Subcutaneous abdominal adipose tissue (tissue), 5 donors: ENCODE data around the gene ADAMTS6.

Experiments used
- H3K27ac ChIP-seq: one replicate; pipeline ENCODE4 v1.7.0; 2013; ENCODE audit warnings: low read depth, mild to moderate bottlenecking, inconsistent platforms, low read length, moderate library complexity
- H3K27me3 ChIP-seq, 5 donors: one replicate each; pipeline ENCODE4 v1.7.0; 2013; ENCODE audit warnings: low read length in 5 of 5, inconsistent platforms in 1 of 5; ENCODE audit not compliant: control insufficient read depth in 5 of 5, insufficient read depth in 4 of 5
- H3K36me3 ChIP-seq, 5 donors: one replicate each; pipeline ENCODE4 v1.7.0; 2013; ENCODE audit warnings: low read length in 5 of 5; ENCODE audit not compliant: control insufficient read depth in 5 of 5, insufficient read depth in 5 of 5
- H3K4me1 ChIP-seq, 5 donors: one replicate each; pipeline ENCODE4 v1.7.0; 2013; ENCODE audit warnings: low read length in 5 of 5, mild to moderate bottlenecking in 3 of 5, moderate library complexity in 1 of 5; ENCODE audit not compliant: control insufficient read depth in 5 of 5, insufficient read depth in 5 of 5
- H3K4me3 ChIP-seq, 5 donors: one replicate each; pipeline ENCODE4 v1.7.0; 2013; ENCODE audit warnings: low read length in 5 of 5, low read depth in 1 of 5
- H3K9ac ChIP-seq, 5 donors: one replicate each; pipeline ENCODE4 v1.7.0; 2013; ENCODE audit warnings: low read length in 5 of 5, mild to moderate bottlenecking in 4 of 5, moderate library complexity in 3 of 5
- H3K9me3 ChIP-seq, 5 donors: one replicate each; pipeline ENCODE4 v1.7.0; 2013; ENCODE audit warnings: low read length in 5 of 5; ENCODE audit not compliant: control insufficient read depth in 5 of 5
- donor health status: healthy.
- donor health status: healthy.
- donor health status: healthy.
- donor health status: healthy.
- donor health status: healthy.

ADAMTS6 gene

GRCh38 chr5:65151614-65152013 is 330.1 kb downstream of the ADAMTS6 start:
- H3K4me3 ChIP-seq, result no peak overlapping the region
- no peaks in the 10 kb centered on the region for H3K9me3 ChIP-seq
- H3K4me1 ChIP-seq, result peaks cover 0 to 15% (median 7%) of the 10 kb centered on the region in 5 donors
- no peak overlapping the region for H3K9ac ChIP-seq
- H3K36me3 ChIP-seq, result no peaks in the 10 kb centered on the region
- no peaks in the 10 kb centered on the region for H3K27me3 ChIP-seq
- H3K27ac ChIP-seq, result no peak overlapping the region

DNA sequence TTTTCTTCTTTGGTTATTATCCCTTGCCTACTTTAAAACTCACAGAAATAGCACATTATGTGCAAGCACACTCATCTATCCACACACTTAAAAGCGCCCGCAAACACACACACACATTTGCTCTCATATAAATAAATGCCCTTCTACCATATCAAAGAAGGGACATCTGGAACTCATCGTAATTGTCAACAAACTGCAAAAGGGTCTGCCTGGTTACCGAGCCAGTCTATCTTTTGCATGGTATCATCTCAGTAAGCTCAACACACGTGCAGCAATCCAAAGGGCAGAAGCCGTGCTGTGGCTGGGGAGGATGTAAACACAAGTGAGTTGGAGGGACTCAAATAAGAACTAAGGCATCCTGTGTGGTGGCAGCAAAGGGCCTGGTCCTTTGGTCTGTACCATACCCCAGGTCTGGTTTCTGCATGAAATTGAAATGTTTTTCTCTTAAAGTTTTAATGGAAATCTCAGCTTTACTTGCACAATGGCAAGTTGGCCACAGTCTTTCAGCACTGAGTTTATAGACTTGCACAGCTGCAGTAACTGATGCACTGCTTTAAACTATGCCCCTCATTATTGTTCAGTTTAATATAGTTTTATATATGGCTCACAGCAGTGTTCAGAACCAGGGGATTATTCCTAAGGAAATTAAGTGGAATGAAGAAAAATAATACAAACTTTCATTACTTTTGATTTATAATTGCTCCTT is 331.0 kb downstream of the ADAMTS6 start:
- H3K4me3 ChIP-seq, result no peak overlapping the region
- H3K9ac ChIP-seq, result no peak overlapping the region
- peaks cover 0 to 15% (median 7%) of the 10 kb centered on the region in 5 donors for H3K4me1 ChIP-seq
- no peaks in the 10 kb centered on the region for H3K27me3 ChIP-seq
- no peaks in the 10 kb centered on the region for H3K36me3 ChIP-seq
- no peak overlapping the region for H3K27ac ChIP-seq
- no peaks in the 10 kb centered on the region for H3K9me3 ChIP-seq

DNA sequence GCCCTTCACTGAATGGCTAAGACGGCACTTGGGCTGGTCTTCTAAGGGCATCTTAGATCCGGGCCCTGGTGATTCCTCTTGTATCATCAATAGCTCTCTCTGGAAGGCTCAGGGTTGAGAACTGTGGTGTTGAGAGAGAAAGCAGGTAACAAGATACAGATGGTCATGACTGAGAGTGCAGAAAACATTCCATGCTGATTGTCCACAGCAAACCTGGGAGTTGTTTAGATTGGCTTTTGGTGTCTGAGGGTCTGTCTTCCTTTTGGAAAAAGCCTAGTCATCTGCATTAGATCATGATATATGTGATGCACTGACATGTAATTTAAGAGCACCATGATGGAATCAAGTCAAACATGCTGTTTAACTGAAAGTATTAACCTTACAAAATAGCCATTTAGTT is 331.9 kb downstream of the ADAMTS6 start:
- H3K4me3 ChIP-seq, result no peak overlapping the region
- H3K27me3 ChIP-seq, result no peaks in the 10 kb centered on the region
- H3K4me1 ChIP-seq, result peaks cover 0 to 15% (median 7%) of the 10 kb centered on the region in 5 donors
- no peak overlapping the region for H3K27ac ChIP-seq
- no peaks in the 10 kb centered on the region for H3K36me3 ChIP-seq
- no peaks in the 10 kb centered on the region for H3K9me3 ChIP-seq
- H3K9ac ChIP-seq, result no peak overlapping the region

- Histone ChIP-seq H3K27ac (no peak overlapping the region), H3K36me3 (no peaks in the 10 kb centered on the region), H3K4me3 (no peak overlapping the region), H3K27me3 (no peaks in the 10 kb centered on the region), H3K9me3 (no peaks in the 10 kb centered on the region), H3K4me1 (no peaks in the 10 kb centered on the region), H3K9ac (no peak overlapping the region)
Observed at GRCh38 chr5:65144136-65144871, 337.4 kb downstream of the ADAMTS6 start.

DNA sequence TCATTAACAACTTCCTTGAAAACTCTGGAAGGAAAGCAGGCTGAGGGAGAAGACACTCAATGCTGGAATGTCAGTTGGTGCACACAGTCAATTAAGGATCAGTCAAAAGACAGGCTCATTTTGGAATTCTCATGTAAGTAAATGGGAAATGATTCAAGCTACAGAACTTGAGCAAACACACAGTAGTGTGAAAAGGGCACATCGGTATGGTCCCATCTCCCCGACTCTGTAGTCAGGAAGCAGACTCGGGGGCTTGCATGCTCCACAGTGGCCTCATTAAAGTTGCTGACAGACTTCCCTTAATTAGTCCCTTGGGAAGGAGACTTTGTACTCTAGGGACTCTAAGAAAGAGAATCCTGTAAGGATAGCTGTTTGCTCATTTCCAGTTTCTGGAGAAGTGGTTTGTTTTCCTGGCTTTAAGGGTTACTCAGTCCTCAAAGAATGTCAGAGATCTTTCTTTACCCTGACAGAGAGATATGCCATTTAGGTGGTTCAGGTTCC is 339.2 kb downstream of the ADAMTS6 start:
- Histone ChIP-seq H3K27me3 (no peaks in the 10 kb centered on the region), H3K27ac (no peak overlapping the region), H3K4me3 (no peak overlapping the region), H3K4me1 (peaks cover 0 to 2% (median 0%) of the 10 kb centered on the region in 5 donors), H3K9me3 (no peaks in the 10 kb centered on the region), H3K9ac (no peak overlapping the region), H3K36me3 (no peaks in the 10 kb centered on the region)

- H3K9ac ChIP-seq, result no peak overlapping the region
- H3K27ac ChIP-seq, result no peak overlapping the region
- peaks cover 0 to 5% (median 2%) of the 10 kb centered on the region in 5 donors for H3K4me1 ChIP-seq
- no peaks in the 10 kb centered on the region for H3K27me3 ChIP-seq
- H3K36me3 ChIP-seq, result no peaks in the 10 kb centered on the region
- no peaks in the 10 kb centered on the region for H3K9me3 ChIP-seq
- H3K4me3 ChIP-seq, result no peak overlapping the region
Observed at GRCh38 chr5:65142016-65142415, 339.7 kb downstream of the ADAMTS6 start.

GRCh38 chr5:65141493-65141892 is 340.2 kb downstream of the ADAMTS6 start:
- Histone ChIP-seq H3K9ac (no peak overlapping the region), H3K4me1 (peaks cover 0 to 5% (median 2%) of the 10 kb centered on the region in 5 donors), H3K4me3 (no peak overlapping the region), H3K9me3 (no peaks in the 10 kb centered on the region), H3K36me3 (no peaks in the 10 kb centered on the region), H3K27me3 (no peaks in the 10 kb centered on the region), H3K27ac (no peak overlapping the region)

DNA sequence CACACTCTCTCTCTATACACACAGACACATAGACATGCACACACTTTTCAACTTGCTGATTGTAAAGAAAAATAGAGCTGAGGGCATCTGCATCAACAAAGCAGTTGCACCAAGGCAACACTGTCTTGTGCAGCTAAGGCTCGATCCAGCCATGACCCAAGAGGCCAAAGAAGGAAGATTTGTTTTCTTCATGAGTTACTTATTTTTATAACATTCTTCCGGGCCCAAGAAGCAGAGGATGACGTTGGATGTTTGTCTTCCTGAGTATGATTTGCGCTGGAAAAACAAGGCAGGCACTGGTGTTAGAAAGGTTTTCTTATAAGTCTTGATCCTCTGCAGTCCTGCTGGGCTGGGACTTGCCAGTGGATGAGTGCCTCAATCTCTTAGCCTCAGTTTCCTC is 344.1 kb downstream of the ADAMTS6 start:
- no peak overlapping the region for H3K27ac ChIP-seq
- H3K9ac ChIP-seq, result no peak overlapping the region
- no peaks in the 10 kb centered on the region for H3K9me3 ChIP-seq
- no peaks in the 10 kb centered on the region for H3K36me3 ChIP-seq
- H3K4me1 ChIP-seq, result peaks cover 0 to 15% (median 5%) of the 10 kb centered on the region in 5 donors
- H3K4me3 ChIP-seq, result no peak overlapping the region
- no peaks in the 10 kb centered on the region for H3K27me3 ChIP-seq

- Histone ChIP-seq H3K36me3 (no peaks in the 10 kb centered on the region), H3K9ac (no peak overlapping the region), H3K9me3 (no peaks in the 10 kb centered on the region), H3K4me3 (no peak overlapping the region), H3K4me1 (peaks cover 0 to 20% (median 5%) of the 10 kb centered on the region in 5 donors), H3K27ac (no peak overlapping the region), H3K27me3 (no peaks in the 10 kb centered on the region)
Observed at GRCh38 chr5:65133477-65134110, 348.1 kb downstream of the ADAMTS6 start.

- no peak overlapping the region for H3K9ac ChIP-seq
- no peaks in the 10 kb centered on the region for H3K9me3 ChIP-seq
- H3K4me1 ChIP-seq, result peaks cover 0 to 20% (median 1%) of the 10 kb centered on the region in 5 donors
- H3K4me3 ChIP-seq, result no peak overlapping the region
- H3K27ac ChIP-seq, result no peak overlapping the region
- H3K27me3 ChIP-seq, result no peaks in the 10 kb centered on the region
- H3K36me3 ChIP-seq, result no peaks in the 10 kb centered on the region
Observed at GRCh38 chr5:65132386-65132785, 349.3 kb downstream of the ADAMTS6 start.
